Measurements from ENCODE around the gene BCAS2.
"Not testable (repeated sequence)": the region's sequence is repeated elsewhere in the genome, so short reads cannot be mapped to it uniquely, and the experiment has no call there.

BCAS2 gene

DNA sequence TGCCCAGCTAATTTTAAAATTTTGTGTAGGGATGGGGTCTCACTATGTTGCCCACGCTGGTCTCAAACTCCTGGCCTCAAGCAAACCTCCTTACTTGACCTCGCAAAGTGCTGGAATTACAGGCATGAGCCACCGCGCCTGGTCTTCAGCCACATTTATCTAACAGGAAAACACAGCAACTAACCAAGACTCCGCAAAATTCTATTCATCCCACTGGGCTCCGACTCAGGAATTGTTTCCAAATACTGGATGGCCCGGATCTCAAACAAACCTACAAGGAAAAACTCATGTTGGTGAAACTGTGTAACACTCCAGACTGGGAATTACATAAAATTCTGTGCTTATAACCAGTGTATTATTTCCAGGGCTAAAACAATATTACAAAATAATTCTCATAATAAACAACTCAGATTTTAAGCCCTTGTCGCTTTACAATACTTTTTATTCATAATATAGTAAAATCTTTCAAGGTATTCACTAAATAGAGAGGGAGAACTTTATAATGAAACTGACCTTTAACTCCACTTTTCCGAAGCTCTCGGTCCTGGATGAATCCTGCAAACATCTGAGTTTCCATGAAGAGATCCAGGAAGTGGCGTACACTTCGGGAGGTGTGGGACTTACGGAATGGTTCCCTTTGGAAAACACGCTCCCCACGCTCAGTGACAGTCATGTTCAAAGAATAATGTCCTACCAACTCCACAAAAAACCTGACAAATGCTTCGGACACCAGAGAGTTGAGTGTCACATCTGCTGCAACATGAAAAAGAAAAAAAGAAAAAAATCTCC is 6.0 kb upstream of the BCAS2 start:
- H3K9me3 ChIP-seq (ENCODE audit: control insufficient read depth, insufficient read depth, low read length), result no peaks in the 10 kb centered on the region
- no peaks in the 10 kb centered on the region for H3K36me3 ChIP-seq (ENCODE audit: insufficient read depth, low read length)
- no peaks in the 10 kb centered on the region for H3K4me1 ChIP-seq (ENCODE audit: insufficient read depth, low read length)
- H3K9ac ChIP-seq (ENCODE audit: low read depth, low read length), result no peak overlapping the region

- Histone ChIP-seq H3K9ac (ENCODE audit: low read depth, low read length) (no peak overlapping the region), H3K36me3 (ENCODE audit: insufficient read depth, low read length) (no peaks in the 10 kb centered on the region), H3K4me1 (ENCODE audit: insufficient read depth, low read length) (no peaks in the 10 kb centered on the region), H3K9me3 (ENCODE audit: control insufficient read depth, insufficient read depth, low read length) (no peaks in the 10 kb centered on the region)
Observed at GRCh38 chr1:114586513-114587047, 5.2 kb upstream of the BCAS2 start.

- H3K9me3 ChIP-seq (ENCODE audit: control insufficient read depth, insufficient read depth, low read length), result no peaks in the 10 kb centered on the region
- no peak overlapping the region for H3K9ac ChIP-seq (ENCODE audit: low read depth, low read length)
- H3K4me1 ChIP-seq (ENCODE audit: insufficient read depth, low read length), result no peaks in the 10 kb centered on the region
- no peaks in the 10 kb centered on the region; the same call in 1 of the 2 replicates for H3K36me3 ChIP-seq (ENCODE audit: insufficient read depth, low read length)
Observed at GRCh38 chr1:114585231-114585630, 3.8 kb upstream of the BCAS2 start.

DNA sequence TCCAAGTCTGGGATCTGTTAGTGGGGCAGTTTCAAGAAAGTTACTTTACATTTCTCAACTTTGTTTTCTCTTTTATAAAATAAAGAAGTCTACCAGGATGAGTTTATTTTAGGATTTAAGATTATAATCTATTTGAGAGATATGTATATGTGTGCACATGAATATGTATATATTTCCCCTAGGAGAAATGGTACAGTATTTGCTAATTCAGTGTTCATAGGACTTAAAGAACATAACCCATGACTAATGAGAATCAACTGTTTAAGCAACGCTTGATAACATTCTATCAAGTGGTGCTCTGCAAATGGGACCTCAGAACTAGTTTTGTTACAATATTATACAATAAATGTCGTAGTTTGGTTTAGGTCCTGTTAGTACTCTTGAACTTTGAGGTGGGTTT is 7.0 kb downstream of the BCAS2 start:
- Histone ChIP-seq H3K9me3 (ENCODE audit: control insufficient read depth, insufficient read depth, low read length) (no peaks in the 10 kb centered on the region), H3K36me3 (ENCODE audit: insufficient read depth, low read length) (peaks cover 23% of the 10 kb centered on the region), H3K9ac (ENCODE audit: low read depth, low read length) (no peak overlapping the region), H3K4me1 (ENCODE audit: insufficient read depth, low read length) (no peaks in the 10 kb centered on the region)

GRCh38 chr1:114564141-114564540 is 17.3 kb downstream of the BCAS2 start:
- H3K9ac ChIP-seq (ENCODE audit: low read depth, low read length), result no peak overlapping the region
- no peaks in the 10 kb centered on the region for H3K4me1 ChIP-seq (ENCODE audit: insufficient read depth, low read length)
- peaks cover 9% of the 10 kb centered on the region for H3K36me3 ChIP-seq (ENCODE audit: insufficient read depth, low read length)
- no peaks in the 10 kb centered on the region for H3K9me3 ChIP-seq (ENCODE audit: control insufficient read depth, insufficient read depth, low read length)

DNA sequence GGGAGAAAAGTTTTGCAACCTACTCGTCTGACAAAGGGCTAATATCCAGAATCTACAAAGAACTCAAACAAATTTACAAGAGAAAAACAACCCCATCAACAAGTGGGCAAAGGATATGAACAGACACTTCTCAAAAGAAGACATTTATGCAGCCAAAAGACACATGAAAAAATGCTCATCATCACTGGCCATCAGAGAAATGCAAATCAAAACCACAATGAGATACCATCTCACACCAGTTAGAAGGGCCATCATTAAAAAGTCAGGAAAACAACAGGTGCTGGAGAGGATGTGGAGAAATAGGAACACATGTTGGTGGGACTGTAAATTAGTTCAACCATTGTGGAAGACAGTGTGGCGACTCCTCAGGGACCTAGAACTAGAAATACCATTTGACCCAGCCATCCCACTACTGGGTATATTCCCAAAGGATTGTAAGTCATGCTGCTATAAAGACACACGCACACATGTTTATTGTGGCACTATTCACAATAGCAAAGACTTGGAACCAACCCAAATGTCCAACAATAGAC is 18.4 kb downstream of the BCAS2 start:
- H3K36me3 ChIP-seq (ENCODE audit: insufficient read depth, low read length); H3K4me1 ChIP-seq (ENCODE audit: insufficient read depth, low read length); H3K9ac ChIP-seq (ENCODE audit: low read depth, low read length); H3K9me3 ChIP-seq (ENCODE audit: control insufficient read depth, insufficient read depth, low read length): not testable (repeated sequence)

DNA sequence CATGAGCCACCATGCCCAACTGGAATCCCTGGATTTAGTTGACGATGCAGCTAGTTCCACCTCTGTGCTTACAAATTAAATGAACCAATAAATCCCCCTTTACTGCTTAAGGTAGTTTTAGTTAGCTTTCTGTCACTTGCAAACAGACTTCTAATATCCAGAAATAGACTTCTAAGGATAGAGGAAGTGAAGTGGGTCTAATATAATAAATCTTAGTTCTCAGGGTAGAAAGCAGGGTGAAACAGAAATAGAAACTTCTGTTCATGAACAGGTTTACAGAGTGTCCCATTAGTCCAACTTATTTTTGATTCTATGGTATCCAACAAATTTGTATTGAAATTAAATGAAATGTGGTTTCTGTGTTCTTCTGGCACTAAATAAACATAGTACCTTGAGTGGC is 20.1 kb downstream of the BCAS2 start:
- Histone ChIP-seq H3K4me1 (ENCODE audit: insufficient read depth, low read length) (no peaks in the 10 kb centered on the region), H3K9ac (ENCODE audit: low read depth, low read length) (no peak overlapping the region), H3K9me3 (ENCODE audit: control insufficient read depth, insufficient read depth, low read length) (no peaks in the 10 kb centered on the region), H3K36me3 (ENCODE audit: insufficient read depth, low read length) (peaks cover 5% of the 10 kb centered on the region; the same call in 1 of the 2 replicates)

GRCh38 chr1:114559356-114559755 is 22.1 kb downstream of the BCAS2 start:
- no peaks in the 10 kb centered on the region for H3K9me3 ChIP-seq (ENCODE audit: control insufficient read depth, insufficient read depth, low read length)
- no peaks in the 10 kb centered on the region for H3K36me3 ChIP-seq (ENCODE audit: insufficient read depth, low read length)
- no peak overlapping the region for H3K9ac ChIP-seq (ENCODE audit: low read depth, low read length)
- H3K4me1 ChIP-seq (ENCODE audit: insufficient read depth, low read length), result no peaks in the 10 kb centered on the region

DNA sequence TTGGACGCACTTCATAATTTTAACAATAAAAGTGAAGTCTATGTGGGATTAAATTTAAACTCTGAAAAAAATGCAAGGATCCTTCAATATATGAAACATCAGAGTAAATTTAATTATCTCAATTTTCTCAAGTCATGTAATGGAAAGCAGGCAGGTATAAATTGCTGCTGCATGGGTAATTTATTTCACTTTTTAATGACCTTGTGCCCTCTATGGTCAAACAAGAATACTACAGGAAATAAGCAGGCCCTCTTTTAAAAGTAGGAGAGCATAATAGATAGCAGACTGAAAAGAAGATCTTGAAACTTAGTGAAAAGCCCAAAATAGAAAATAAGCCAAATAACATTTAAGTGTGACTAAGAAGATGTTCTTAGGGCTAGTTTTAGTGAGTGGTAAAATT is 22.9 kb downstream of the BCAS2 start:
- no peaks in the 10 kb centered on the region for H3K36me3 ChIP-seq (ENCODE audit: insufficient read depth, low read length)
- H3K4me1 ChIP-seq (ENCODE audit: insufficient read depth, low read length), result no peaks in the 10 kb centered on the region
- H3K9ac ChIP-seq (ENCODE audit: low read depth, low read length), result no peak overlapping the region
- no peaks in the 10 kb centered on the region for H3K9me3 ChIP-seq (ENCODE audit: control insufficient read depth, insufficient read depth, low read length)

DNA sequence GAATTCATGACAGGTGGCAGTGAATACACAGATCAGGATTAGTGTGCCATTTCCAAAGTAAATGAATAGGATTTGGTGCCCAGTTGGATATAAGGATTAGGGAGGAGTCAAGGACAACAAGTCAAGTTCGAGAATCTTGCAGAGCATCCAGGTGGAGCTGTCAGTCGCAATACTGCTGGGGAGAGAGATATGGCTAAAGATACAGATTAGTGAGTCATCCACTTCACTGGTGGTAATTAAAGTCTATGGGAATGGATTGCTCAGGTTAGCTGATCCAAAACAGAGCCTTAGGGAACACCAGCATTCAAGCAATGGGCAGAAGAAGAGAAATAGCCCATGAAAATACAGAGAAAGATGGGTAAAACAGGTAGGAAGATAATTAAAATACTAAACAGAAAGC is 26.8 kb downstream of the BCAS2 start:
- 0 out of 2 replicates have a peak, but pooled peaks cover 3% of the 10 kb centered on the region for H3K4me1 ChIP-seq (ENCODE audit: insufficient read depth, low read length)
- H3K9ac ChIP-seq (ENCODE audit: low read depth, low read length), result no peak overlapping the region
- no peaks in the 10 kb centered on the region for H3K36me3 ChIP-seq (ENCODE audit: insufficient read depth, low read length)
- no peaks in the 10 kb centered on the region for H3K9me3 ChIP-seq (ENCODE audit: control insufficient read depth, insufficient read depth, low read length)

- no peaks in the 10 kb centered on the region for H3K9me3 ChIP-seq (ENCODE audit: control insufficient read depth, insufficient read depth, low read length)
- 0 out of 2 replicates have a peak, but pooled peaks cover 3% of the 10 kb centered on the region for H3K4me1 ChIP-seq (ENCODE audit: insufficient read depth, low read length)
- H3K36me3 ChIP-seq (ENCODE audit: insufficient read depth, low read length), result no peaks in the 10 kb centered on the region
- H3K9ac ChIP-seq (ENCODE audit: low read depth, low read length), result no peak overlapping the region
Observed at GRCh38 chr1:114552106-114552639, 29.2 kb downstream of the BCAS2 start.

DNA sequence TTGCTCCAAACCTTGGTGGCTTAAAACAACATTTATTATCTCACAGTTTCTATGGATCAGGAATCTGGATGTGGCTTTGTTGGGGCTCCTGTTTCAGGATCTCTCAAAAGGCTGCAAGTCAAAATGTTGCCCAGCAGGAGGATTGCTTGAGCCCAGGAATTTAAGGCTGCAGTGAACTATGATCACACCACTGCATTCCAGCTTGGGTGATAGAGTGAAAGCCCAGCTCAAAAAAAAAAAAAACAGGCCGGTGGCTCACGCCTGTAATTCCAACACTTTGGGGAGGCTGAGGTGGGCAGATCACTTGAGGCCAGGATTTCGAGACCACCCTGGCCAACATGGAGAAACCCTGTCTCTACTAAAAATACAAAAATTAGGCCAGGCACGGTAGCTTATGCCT is 30.0 kb downstream of the BCAS2 start:
- Histone ChIP-seq H3K36me3 (ENCODE audit: insufficient read depth, low read length) (no peaks in the 10 kb centered on the region), H3K9me3 (ENCODE audit: control insufficient read depth, insufficient read depth, low read length) (no peaks in the 10 kb centered on the region), H3K4me1 (ENCODE audit: insufficient read depth, low read length) (0 out of 2 replicates have a peak, but pooled peaks cover 3% of the 10 kb centered on the region), H3K9ac (ENCODE audit: low read depth, low read length) (no peak overlapping the region)

DNA sequence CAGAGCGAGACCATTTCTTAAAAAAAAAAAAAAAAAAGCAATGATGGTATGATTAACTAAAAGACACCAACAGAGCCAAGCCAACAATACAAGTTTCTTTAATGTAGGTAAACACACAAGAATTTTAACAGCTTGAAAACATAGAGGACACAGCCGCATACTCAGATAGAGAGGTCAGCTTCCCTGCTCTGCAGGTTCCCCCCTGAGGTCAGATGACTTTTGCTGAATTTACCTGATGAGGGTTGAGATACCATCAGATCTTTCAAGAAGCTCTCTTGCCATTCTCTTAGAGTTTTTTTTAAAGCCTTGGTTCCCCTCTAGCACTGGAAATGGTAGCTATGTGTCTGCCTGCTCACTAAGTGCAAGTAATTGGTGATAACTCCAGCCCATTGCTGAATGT is 31.1 kb downstream of the BCAS2 start:
- no peak overlapping the region for H3K9ac ChIP-seq (ENCODE audit: low read depth, low read length)
- H3K36me3 ChIP-seq (ENCODE audit: insufficient read depth, low read length), result no peaks in the 10 kb centered on the region
- H3K9me3 ChIP-seq (ENCODE audit: control insufficient read depth, insufficient read depth, low read length), result no peaks in the 10 kb centered on the region
- 0 out of 2 replicates have a peak, but pooled peaks cover 3% of the 10 kb centered on the region for H3K4me1 ChIP-seq (ENCODE audit: insufficient read depth, low read length)

- H3K9me3 ChIP-seq (ENCODE audit: control insufficient read depth, insufficient read depth, low read length), result no peaks in the 10 kb centered on the region
- 0 out of 2 replicates have a peak, but pooled peaks cover 3% of the 10 kb centered on the region for H3K4me1 ChIP-seq (ENCODE audit: insufficient read depth, low read length)
- H3K9ac ChIP-seq (ENCODE audit: low read depth, low read length), result no peak overlapping the region
- H3K36me3 ChIP-seq (ENCODE audit: insufficient read depth, low read length), result no peaks in the 10 kb centered on the region
Observed at GRCh38 chr1:114549137-114549536, 32.3 kb downstream of the BCAS2 start.

DNA sequence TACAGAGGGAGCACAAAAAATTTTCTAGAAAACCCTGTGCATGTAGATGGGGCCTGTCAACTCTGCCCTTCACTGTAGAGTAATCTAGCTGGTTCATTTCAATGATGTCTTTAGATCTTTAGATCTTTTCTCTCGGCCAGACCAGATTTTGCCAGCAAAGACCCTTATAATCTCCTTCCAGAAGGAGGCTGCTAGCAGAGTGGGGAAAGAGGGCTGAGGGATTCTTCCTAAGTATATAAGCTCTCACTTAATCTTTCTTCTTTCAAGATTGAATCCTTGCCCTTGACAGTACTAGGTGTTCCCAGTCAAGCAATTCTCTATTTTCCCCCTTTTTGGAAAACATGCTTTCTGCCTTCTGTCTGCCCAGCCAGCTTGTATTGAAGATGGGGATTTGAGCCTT is 34.3 kb downstream of the BCAS2 start:
- 0 out of 2 replicates have a peak, but pooled peaks cover 3% of the 10 kb centered on the region for H3K4me1 ChIP-seq (ENCODE audit: insufficient read depth, low read length)
- no peaks in the 10 kb centered on the region for H3K9me3 ChIP-seq (ENCODE audit: control insufficient read depth, insufficient read depth, low read length)
- H3K36me3 ChIP-seq (ENCODE audit: insufficient read depth, low read length), result no peaks in the 10 kb centered on the region
- no peak overlapping the region for H3K9ac ChIP-seq (ENCODE audit: low read depth, low read length)
